Activated naive CD4-positive, alpha-beta T cell treated with Interleukin-2 at 50 U/mL for 16 hours (primary cell): ENCODE measurements around the gene LAMB4.

ENCODE experiments used
- DNase-seq: peaks from one replicate; pipeline ENCODE4 v3.0.0-alpha.2; 2020

Gene LAMB4

GRCh38 chr7:108078211-108078673, 51.9 kb downstream of the LAMB4 start:
- no peak for DNase-seq

DNA sequence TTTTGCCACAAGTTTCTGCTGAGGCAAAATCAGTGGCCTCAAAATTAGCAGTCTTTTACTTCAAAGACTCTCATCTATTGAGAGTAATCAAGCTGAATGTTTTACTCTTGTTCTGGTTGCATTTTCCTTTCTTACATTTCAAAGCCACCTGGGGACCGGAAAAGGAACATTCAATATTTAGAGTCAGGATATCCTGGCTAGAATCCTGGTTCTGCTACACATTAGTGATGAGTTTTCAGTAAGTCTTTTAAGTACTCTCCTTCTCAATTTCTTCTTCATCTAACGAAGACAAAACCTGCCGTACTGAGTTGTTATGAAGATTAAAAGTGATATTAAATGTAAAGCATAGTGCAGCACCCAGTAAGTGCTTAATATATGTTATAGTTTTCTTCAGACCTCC, 52.5 kb downstream of the LAMB4 start:
- no peak for DNase-seq

GRCh38 chr7:108076156-108076555, 54.0 kb downstream of the LAMB4 start:
- no peak for DNase-seq

GRCh38 chr7:108073305-108074070, 56.7 kb downstream of the LAMB4 start:
- DNase-seq, result no peak

GRCh38 chr7:108072739-108073138, 57.4 kb downstream of the LAMB4 start:
- no peak for DNase-seq

DNA sequence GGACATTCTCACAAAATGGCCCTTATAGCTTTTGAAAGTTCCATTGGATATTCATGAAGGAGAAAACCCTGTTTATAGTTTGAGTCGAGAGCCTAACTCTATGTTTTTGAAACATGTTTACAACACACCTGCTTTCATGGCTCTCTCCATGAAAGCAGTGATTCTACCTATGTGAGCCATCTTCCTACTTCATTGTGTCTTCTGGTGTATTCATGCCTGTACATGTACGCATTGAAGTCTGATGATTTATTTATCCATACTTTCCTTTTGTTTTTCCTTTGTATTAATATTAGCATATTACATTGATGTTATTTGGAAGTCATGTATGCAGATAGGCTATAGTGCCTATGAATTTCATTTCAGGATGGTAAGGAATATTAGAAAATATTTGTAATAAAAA, 58.0 kb downstream of the LAMB4 start:
- DNase-seq, result no peak

GRCh38 chr7:108071551-108071950, 58.6 kb downstream of the LAMB4 start:
- no peak for DNase-seq

DNA sequence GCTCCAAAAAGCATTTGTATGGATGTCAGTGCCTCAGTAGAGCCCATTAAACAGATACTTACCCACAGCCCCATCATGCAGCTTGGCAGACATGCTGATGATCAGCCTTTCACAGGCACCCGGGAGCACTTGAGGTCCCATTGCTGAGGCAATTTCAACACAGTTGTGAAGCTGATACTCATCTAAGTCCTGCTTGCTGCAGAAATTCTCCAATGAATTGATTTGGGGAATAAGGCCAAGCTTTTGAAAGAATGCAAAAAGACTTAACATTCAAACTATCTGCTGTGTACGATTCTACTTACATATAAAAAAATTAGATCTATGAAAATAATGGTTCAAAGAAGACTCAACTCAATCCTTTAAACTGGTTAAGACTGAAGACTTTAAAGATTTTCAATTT, 60.5 kb downstream of the LAMB4 start:
- DNase-seq, result no peak

GRCh38 chr7:108067844-108068243, 62.3 kb downstream of the LAMB4 start:
- no peak for DNase-seq

GRCh38 chr7:108066486-108066885, 63.7 kb downstream of the LAMB4 start:
- no peak for DNase-seq

DNA sequence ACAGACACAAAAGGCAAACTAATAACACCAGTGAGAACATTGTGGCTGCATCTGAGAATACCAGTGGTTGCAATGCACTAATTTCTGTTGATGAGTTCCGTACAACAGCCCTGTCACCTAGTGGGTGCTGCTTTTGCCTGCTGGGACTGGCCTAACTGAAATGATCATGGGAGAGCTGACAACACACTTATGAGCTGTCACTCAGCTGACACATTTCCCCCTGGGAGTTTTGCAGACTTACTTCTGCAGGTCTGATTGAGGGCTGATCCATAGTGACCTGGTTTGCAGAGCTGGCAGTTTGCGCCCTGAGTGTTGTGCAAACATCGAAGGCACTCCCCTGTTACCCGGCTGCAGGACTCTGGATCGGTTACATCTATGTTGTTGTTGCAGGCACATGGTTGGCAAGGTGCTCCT, 66.6 kb downstream of the LAMB4 start:
- DNase-seq, result no peak

- no peak for DNase-seq
These were observed 67.7 kb downstream of the LAMB4 start for GRCh38 chr7:108062250-108063014.

GRCh38 chr7:108059526-108059925, 70.6 kb downstream of the LAMB4 start:
- DNase-seq, result no peak

GRCh38 chr7:108057951-108058481, 72.1 kb downstream of the LAMB4 start:
- DNase-seq, result no peak

DNA sequence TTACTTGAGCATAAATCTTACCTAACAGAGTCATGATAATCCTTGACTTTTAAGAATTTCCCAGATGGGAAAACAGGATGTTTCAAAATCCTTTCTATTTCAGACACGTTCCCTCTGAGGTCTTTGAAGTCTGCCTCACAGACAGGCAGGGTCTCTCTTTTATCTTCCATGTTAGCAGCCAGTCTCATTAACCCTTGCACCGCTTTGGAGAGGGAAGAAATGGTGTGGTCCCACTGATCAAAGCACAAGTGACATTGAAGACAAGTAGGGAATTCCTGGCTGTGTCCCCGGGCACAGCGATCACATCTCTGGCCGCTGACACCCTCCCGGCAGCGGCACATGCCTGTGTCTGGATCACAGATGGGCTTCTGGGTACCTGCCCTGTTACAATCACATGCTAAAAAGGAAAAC, 74.5 kb downstream of the LAMB4 start:
- DNase-seq, result no peak

DNA sequence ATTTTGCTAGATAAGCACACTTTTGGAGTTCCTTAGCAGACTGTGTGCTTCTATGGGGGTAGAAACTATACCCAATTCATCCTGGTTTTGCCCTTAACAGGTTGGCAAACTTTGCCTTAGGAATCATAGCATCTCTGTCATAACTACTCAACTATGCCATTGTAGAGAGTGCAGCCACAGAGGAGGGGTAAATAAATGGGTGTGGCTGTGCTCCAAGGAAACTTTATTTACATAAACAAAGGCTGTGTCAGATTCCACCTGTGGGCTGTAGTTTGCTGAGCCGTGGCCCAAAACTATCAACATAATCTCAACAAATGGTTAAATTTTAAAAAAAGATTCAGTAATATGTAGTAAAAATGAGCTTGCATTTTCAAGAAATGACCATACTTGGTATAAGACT, 75.6 kb downstream of the LAMB4 start:
- no peak for DNase-seq

DNA sequence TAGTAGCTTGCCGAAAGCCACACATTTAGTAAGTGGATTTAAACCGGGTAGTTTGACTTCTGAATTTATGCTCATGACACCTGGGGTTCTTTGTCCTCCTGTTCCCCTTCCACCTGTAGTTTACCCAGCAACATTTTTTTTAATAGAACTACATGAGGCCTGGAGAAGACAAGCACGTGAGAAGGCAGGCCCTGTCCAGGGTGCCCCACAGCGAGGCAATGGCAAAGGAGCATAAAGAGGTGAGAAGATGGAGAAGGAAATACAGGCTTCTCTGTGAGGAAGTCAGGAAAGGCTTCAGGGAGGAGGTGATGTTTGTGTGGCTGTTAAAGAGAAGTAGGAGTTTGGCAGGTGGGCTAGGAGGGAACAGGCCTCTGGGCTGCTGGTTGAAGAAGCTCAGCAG, 76.9 kb downstream of the LAMB4 start:
- DNase-seq, result no peak

DNA sequence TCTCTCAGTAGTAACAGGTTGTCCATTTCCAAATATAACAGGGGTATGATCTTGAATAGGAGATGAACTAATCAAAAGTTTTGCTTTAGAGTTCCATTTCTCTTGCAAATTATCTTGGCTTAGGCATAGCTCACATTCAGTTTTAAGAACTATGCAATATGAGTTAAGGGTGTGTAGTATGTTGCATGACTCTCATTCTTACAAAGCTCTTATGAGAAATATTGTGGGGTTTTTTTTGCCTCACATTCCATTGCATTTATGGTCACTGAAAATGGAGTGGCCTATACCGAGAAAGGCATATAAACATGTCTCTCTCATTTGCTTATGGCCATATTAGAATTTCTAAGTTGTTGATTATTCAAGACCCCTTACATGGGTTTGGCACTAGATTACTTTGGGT, 78.7 kb downstream of the LAMB4 start:
- DNase-seq, result no peak

DNA sequence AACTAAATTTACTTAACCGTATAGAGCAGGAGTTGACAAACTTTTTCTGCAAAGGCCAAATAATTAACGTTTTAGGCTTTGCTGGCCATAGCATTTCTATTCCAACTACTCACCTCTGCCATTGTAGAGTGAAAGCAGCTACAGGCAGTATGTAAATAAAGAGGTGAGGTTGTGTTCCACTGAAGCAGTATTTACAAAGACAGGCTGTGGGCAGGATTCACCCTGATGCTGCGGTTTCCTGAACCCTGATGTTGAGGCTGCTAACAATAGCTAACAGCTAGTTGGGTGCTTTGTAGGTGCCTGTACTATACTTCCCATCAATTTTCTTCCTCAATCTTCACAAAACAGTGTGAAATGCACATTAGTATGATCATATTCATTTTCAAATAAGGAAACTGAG, 80.2 kb downstream of the LAMB4 start:
- no peak for DNase-seq

DNA sequence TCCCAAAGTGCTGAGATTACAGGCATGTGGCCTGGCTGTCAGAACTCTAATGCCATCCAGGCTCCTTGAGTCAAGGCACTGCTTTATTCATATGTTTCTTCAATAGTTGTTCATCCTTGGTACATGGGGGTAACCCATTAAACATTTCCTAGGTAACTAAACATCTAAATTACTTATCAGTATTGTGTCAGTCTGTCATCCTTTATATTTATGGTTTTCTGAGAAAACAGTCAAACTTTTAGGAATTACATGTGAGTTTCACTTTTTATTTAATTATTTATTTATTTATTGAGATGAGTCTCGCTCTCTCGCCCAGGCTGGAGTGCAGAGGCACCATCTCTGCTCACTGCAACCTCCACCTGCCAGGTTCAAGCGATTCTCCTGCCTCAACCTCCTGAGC, 81.7 kb downstream of the LAMB4 start:
- DNase-seq, result no peak

GRCh38 chr7:108046952-108047506, 83.1 kb downstream of the LAMB4 start:
- no peak for DNase-seq

DNA sequence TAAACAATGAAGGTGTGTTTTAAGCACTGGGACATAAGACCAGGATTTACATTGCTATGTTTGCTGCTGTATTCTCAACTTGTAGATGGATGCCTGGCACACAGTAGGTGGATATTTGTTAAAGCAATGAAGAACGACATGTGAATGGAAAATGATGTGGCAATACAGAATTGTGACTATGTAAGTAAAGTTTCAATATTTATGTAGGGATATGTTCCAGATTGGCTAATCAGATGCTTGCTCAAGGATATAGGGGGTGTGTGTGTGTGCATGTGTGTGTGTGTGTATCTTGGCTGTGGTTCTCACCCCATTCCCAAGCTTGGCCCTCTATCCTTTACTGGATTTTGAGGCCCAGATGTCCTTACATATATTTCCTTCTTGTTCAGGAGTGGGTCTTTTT, 84.5 kb downstream of the LAMB4 start:
- no peak for DNase-seq

- no peak for DNase-seq
These were observed 85.0 kb downstream of the LAMB4 start for GRCh38 chr7:108045154-108045553.

GRCh38 chr7:108044345-108044744, 85.8 kb downstream of the LAMB4 start:
- no peak for DNase-seq
